Measurements from ENCODE around the gene CCR9. TPM values are rescaled to one million over a fixed set of nuclear protein-coding genes. Genes with fewer than 3 reads are reported as not detected.

The CCR9 gene
- total RNA-seq, 1 donor from 2014 or later, result not detected

GRCh38 chr3:45872569-45872968 is 13.8 kb upstream of the CCR9 start:
- H3K27me3 Mint-ChIP-seq, result no peaks in the 10 kb centered on the region
- no peak overlapping the region for H3K4me3 Mint-ChIP-seq (ENCODE audit: low read depth)
- H3K36me3 Mint-ChIP-seq (ENCODE audit: insufficient read depth), result no peaks in the 10 kb centered on the region
- no peak overlapping the region for H3K27ac Mint-ChIP-seq
- peaks cover 3% of the 10 kb centered on the region for H3K9me3 Mint-ChIP-seq (ENCODE audit: low read depth)
- no peak for DNase-seq (ENCODE audit: low spot score, unreplicated experiment)
- H3K4me1 Mint-ChIP-seq (ENCODE audit: low read depth), result peaks cover 1% of the 10 kb centered on the region
- no peak for TF ChIP-seq CTCF (IDR thresholded peaks at IDR 0.05; ENCODE audit: unreplicated experiment)

- Mint-ChIP-seq H3K4me3 (ENCODE audit: low read depth) (no peak overlapping the region), H3K27ac (no peak overlapping the region), H3K36me3 (ENCODE audit: insufficient read depth) (no peaks in the 10 kb centered on the region), H3K9me3 (ENCODE audit: low read depth) (peaks cover 3% of the 10 kb centered on the region), H3K4me1 (ENCODE audit: low read depth) (peaks cover 1% of the 10 kb centered on the region), H3K27me3 (no peaks in the 10 kb centered on the region)
- TF ChIP-seq CTCF (IDR thresholded peaks at IDR 0.05; ENCODE audit: unreplicated experiment), result no peak
- DNase-seq (ENCODE audit: low spot score, unreplicated experiment), result no peak
These were observed 13.3 kb upstream of the CCR9 start for GRCh38 chr3:45873036-45873435.

GRCh38 chr3:45873638-45874037 is 12.7 kb upstream of the CCR9 start:
- no peak overlapping the region for H3K27ac Mint-ChIP-seq
- H3K4me3 Mint-ChIP-seq (ENCODE audit: low read depth), result no peak overlapping the region
- H3K36me3 Mint-ChIP-seq (ENCODE audit: insufficient read depth), result no peaks in the 10 kb centered on the region
- no peaks in the 10 kb centered on the region for H3K27me3 Mint-ChIP-seq
- peaks cover 3% of the 10 kb centered on the region for H3K9me3 Mint-ChIP-seq (ENCODE audit: low read depth)
- no peak for DNase-seq (ENCODE audit: low spot score, unreplicated experiment)
- no peak for TF ChIP-seq CTCF (IDR thresholded peaks at IDR 0.05; ENCODE audit: unreplicated experiment)
- H3K4me1 Mint-ChIP-seq (ENCODE audit: low read depth), result no peaks in the 10 kb centered on the region

GRCh38 chr3:45874677-45875346 is 11.5 kb upstream of the CCR9 start:
- H3K27ac Mint-ChIP-seq, result no peak overlapping the region
- DNase-seq (ENCODE audit: low spot score, unreplicated experiment), result no peak

GRCh38 chr3:45878124-45878523 is 8.2 kb upstream of the CCR9 start:
- no peak overlapping the region for H3K4me3 Mint-ChIP-seq (ENCODE audit: low read depth)
- H3K36me3 Mint-ChIP-seq (ENCODE audit: insufficient read depth), result no peaks in the 10 kb centered on the region
- DNase-seq (ENCODE audit: low spot score, unreplicated experiment), result no peak
- H3K9me3 Mint-ChIP-seq (ENCODE audit: low read depth), result peaks cover 3% of the 10 kb centered on the region
- H3K27ac Mint-ChIP-seq, result no peak overlapping the region
- H3K4me1 Mint-ChIP-seq (ENCODE audit: low read depth), result peaks cover 3% of the 10 kb centered on the region
- H3K27me3 Mint-ChIP-seq, result no peaks in the 10 kb centered on the region
- TF ChIP-seq CTCF (IDR thresholded peaks at IDR 0.05; ENCODE audit: unreplicated experiment), result no peak

More at GRCh38 chr3:45874677-45875346, 11.5 kb upstream of the CCR9 start:
- Mint-ChIP-seq H3K4me3 (ENCODE audit: low read depth) (no peak overlapping the region), H3K27me3 (no peaks in the 10 kb centered on the region), H3K4me1 (ENCODE audit: low read depth) (no peaks in the 10 kb centered on the region), H3K9me3 (ENCODE audit: low read depth) (peaks cover 3% of the 10 kb centered on the region), H3K36me3 (ENCODE audit: insufficient read depth) (no peaks in the 10 kb centered on the region)
- no peak for TF ChIP-seq CTCF (IDR thresholded peaks at IDR 0.05; ENCODE audit: unreplicated experiment)
